ENCODE measurements around the gene CPNE9. TPM values are rescaled to one million over a fixed set of nuclear protein-coding genes. Genes with fewer than 3 reads are reported as not detected.

Gene CPNE9
- total RNA-seq, 4 donors from 2014 or later = not detected

- no peak for TF ChIP-seq CTCF (IDR thresholded peaks at IDR 0.05)
- ATAC-seq (ENCODE audit: low FRiP score) (no peak), DNase-seq (ENCODE audit: low spot score) (no peak)
Observed at GRCh38 chr3:9686703-9687102, 16.9 kb upstream of the CPNE9 start.

- ATAC-seq (ENCODE audit: low FRiP score) (no peak), DNase-seq (ENCODE audit: low spot score) (no peak)
- no peak for TF ChIP-seq CTCF (IDR thresholded peaks at IDR 0.05)
Observed at GRCh38 chr3:9687514-9687913, 16.1 kb upstream of the CPNE9 start.

- ATAC-seq (ENCODE audit: low FRiP score) (no peak), DNase-seq (ENCODE audit: low spot score) (no peak)
- TF ChIP-seq CTCF (IDR thresholded peaks at IDR 0.05) = no peak
Observed at GRCh38 chr3:9688961-9689360, 14.7 kb upstream of the CPNE9 start.

GRCh38 chr3:9689757-9690156, 13.9 kb upstream of the CPNE9 start:
- no peak for TF ChIP-seq CTCF (IDR thresholded peaks at IDR 0.05)
- no peak for DNase-seq (ENCODE audit: low spot score)
- no peak for ATAC-seq (ENCODE audit: low FRiP score)

GRCh38 chr3:9690451-9691450, 12.9 kb upstream of the CPNE9 start:
- no peak for TF ChIP-seq CTCF (IDR thresholded peaks at IDR 0.05)
- DNase-seq (ENCODE audit: low spot score) (no peak), ATAC-seq (ENCODE audit: low FRiP score) (no peak)

GRCh38 chr3:9691636-9692035, 12.0 kb upstream of the CPNE9 start:
- ATAC-seq (ENCODE audit: low FRiP score) = no peak
- TF ChIP-seq CTCF (IDR thresholded peaks at IDR 0.05) = no peak
- no peak for DNase-seq (ENCODE audit: low spot score)

- no peak for ATAC-seq (ENCODE audit: low FRiP score)
- no peak for TF ChIP-seq CTCF (IDR thresholded peaks at IDR 0.05)
- DNase-seq (ENCODE audit: low spot score) = no peak
Observed at GRCh38 chr3:9692416-9692815, 11.2 kb upstream of the CPNE9 start.

All from omental fat pad (tissue), 4 donors.